HEK293T (cell line): ENCODE data around the gene FBXO15.

Experiments used
- ARNT ChIP-seq: fragments of 450-650 bp; IDR thresholded peaks from 2 replicates; pipeline ENCODE4 v1.6.1; 2017; ENCODE audit warnings: mild to moderate bottlenecking
- BHLHE40 ChIP-seq: fragments of 450-650 bp; IDR thresholded peaks from 2 replicates; pipeline ENCODE4 v1.6.1; 2016; ENCODE audit warnings: mild to moderate bottlenecking, moderate library complexity, borderline replicate concordance
- CTBP1 ChIP-seq: fragments of 450-650 bp; IDR thresholded peaks from 2 replicates; pipeline ENCODE4 v1.6.1; 2016; ENCODE audit warnings: borderline replicate concordance
- FOXA1 ChIP-seq: fragments of 450-650 bp; IDR thresholded peaks from 2 replicates; pipeline ENCODE4 v1.6.1; 2016; ENCODE audit warnings: mild to moderate bottlenecking
- FOXM1 ChIP-seq: fragments of 450-650 bp; IDR thresholded peaks from 2 replicates; pipeline ENCODE4 v1.6.1; 2017; ENCODE audit warnings: mild to moderate bottlenecking, borderline replicate concordance
- LEF1 ChIP-seq: fragments of 450-650 bp; IDR thresholded peaks from 2 replicates; pipeline ENCODE4 v1.6.1; 2017; ENCODE audit warnings: mild to moderate bottlenecking, borderline replicate concordance
- SP1 ChIP-seq: fragments of 450-650 bp; IDR thresholded peaks from 2 replicates; pipeline ENCODE4 v1.6.1; 2017
- SUZ12 ChIP-seq: fragments of 450-650 bp; IDR thresholded peaks from 2 replicates; pipeline ENCODE4 v1.6.1; 2016; ENCODE audit warnings: mild to moderate bottlenecking
- ZNF384 ChIP-seq: fragments of 450-650 bp; IDR thresholded peaks from 2 replicates; pipeline ENCODE4 v1.6.1; 2016

- TF ChIP-seq LEF1 (no peak), FOXA1 (no peak), SUZ12 (no peak), CTBP1 (no peak), FOXM1 (no peak), ZNF384 (no peak), SP1 (no peak), BHLHE40 (no peak), ARNT (no peak)
These were observed 84.1 kb downstream of the FBXO15 start for GRCh38 chr18:74063557-74063956.
